ENCODE results near the gene HLA-E. TPM values are rescaled to one million over a fixed set of nuclear protein-coding genes. Genes with fewer than 3 reads are reported as not detected.
"Not testable (repeated sequence)": the region's sequence is repeated elsewhere in the genome, so short reads cannot be mapped to it uniquely, and the experiment has no call there.

HLA-E gene
- total RNA-seq, 1 donor from 2014 or later = 93.3 TPM

DNA sequence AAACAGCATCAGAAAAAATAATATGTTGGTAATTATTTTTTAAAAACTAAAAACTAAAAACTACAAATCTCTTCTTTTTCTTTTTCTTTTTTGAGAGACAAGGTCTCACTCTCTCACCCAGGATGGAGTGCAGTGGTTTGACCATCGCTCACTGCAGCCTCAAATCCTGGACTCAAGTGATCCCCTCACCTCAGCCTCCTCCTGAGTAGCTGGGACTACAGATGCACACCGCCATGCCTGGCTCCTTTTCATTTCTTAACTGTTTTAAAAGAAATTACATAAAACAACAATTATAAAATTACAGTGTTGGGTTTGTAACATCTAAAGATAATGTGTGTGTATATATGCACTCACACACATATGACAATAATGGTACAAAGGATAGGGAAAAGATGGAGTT lies 24.1 kb downstream of the HLA-E start:
- no peak for TF ChIP-seq CTCF (conservative IDR thresholded peaks at IDR 0.05; ENCODE audit: low read depth, low read length)
- DNase-seq (ENCODE audit: low read depth) = no peak
- H3K4me3 ChIP-seq (ENCODE audit: low read depth, low read length) = no peak overlapping the region

- no peak for DNase-seq (ENCODE audit: low read depth)
- H3K4me3 ChIP-seq (ENCODE audit: low read depth, low read length) = no peak overlapping the region
- TF ChIP-seq CTCF (conservative IDR thresholded peaks at IDR 0.05; ENCODE audit: low read depth, low read length) = no peak
These were observed 25.8 kb downstream of the HLA-E start for GRCh38 chr6:30515106-30515505.

DNA sequence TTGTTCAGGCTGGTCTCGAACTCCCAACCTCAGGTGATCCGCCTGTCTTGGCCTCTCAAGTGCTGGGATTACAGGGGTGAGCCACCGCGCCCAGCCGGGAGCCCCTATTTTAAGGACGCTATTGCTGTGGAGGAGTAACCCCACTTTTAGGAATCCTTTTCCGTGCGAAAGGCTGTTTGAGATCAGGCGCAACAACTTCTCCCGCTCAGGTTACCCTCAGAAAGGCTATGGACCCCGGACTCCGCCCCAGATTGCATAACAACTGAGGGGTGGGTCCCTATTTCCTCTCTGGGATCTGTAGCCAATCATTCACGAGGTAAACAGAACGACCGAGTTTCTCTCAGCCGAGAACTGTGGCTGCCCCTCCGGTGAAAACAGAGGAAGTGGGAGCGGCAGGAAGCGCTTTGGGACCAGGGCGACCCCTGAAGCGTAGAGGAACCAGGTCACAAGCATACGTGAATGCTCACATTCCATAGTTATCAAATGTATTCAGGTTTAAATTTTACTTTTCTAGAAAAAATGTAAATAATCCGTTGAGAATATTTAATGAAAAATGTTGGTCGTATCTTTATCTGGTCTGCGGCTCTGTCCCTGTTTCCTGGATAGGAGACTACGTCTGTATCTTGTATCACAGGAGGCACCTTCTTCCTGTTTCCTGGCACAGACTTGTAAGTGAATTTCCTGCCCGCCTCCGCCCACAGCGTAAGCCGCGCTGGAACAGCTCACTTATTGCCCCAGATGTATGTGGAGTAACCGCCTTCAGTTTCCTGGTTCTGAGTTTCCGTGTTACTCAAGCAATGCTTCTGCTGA lies 26.8 kb downstream of the HLA-E start:
- H3K4me3 ChIP-seq (ENCODE audit: low read depth, low read length) = peak overlapping the region; percentile 55
- no peak for TF ChIP-seq CTCF (conservative IDR thresholded peaks at IDR 0.05; ENCODE audit: low read depth, low read length)
- DNase-seq (ENCODE audit: low read depth) = peak; percentile 64

GRCh38 chr6:30516754-30517076 lies 27.4 kb downstream of the HLA-E start:
- peak overlapping the region; percentile 55 for H3K4me3 ChIP-seq (ENCODE audit: low read depth, low read length)

GRCh38 chr6:30517767-30518504 lies 28.6 kb downstream of the HLA-E start:
- H3K4me3 ChIP-seq (ENCODE audit: low read depth, low read length); DNase-seq (ENCODE audit: low read depth): not testable (repeated sequence)

More at GRCh38 chr6:30516754-30517076, 27.4 kb downstream of the HLA-E start:
- not testable (repeated sequence) for DNase-seq (ENCODE audit: low read depth)

GRCh38 chr6:30518505-30519145 lies 29.3 kb downstream of the HLA-E start:
- not testable (repeated sequence) for DNase-seq (ENCODE audit: low read depth); H3K4me3 ChIP-seq (ENCODE audit: low read depth, low read length)

GRCh38 chr6:30520522-30520921 lies 31.2 kb downstream of the HLA-E start:
- no peak overlapping the region for H3K4me3 ChIP-seq (ENCODE audit: low read depth, low read length)
- no peak for DNase-seq (ENCODE audit: low read depth)
- TF ChIP-seq CTCF (conservative IDR thresholded peaks at IDR 0.05; ENCODE audit: low read depth, low read length) = no peak

GRCh38 chr6:30521082-30521481 lies 31.8 kb downstream of the HLA-E start:
- DNase-seq (ENCODE audit: low read depth); H3K4me3 ChIP-seq (ENCODE audit: low read depth, low read length): not testable (repeated sequence)

DNA sequence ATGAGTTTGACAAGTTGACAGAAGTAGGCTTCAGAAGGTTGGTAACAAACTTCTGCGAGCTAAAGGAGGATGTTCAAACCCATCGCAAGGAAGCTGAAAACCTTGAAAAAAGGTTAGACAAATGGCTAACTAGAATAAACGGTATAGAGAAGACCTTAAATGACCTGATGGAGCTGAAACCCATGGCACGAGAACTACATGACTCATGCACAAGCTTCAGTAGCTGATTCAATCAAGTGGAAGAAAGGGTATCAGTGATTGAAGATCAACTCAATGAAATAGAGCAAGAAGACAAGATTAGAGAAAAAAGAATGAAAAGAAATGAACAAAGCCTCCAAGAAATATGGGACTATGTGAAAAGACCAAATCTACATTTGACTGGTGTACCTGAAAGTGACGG lies 32.6 kb downstream of the HLA-E start:
- not testable (repeated sequence) for H3K4me3 ChIP-seq (ENCODE audit: low read depth, low read length); DNase-seq (ENCODE audit: low read depth)

DNA sequence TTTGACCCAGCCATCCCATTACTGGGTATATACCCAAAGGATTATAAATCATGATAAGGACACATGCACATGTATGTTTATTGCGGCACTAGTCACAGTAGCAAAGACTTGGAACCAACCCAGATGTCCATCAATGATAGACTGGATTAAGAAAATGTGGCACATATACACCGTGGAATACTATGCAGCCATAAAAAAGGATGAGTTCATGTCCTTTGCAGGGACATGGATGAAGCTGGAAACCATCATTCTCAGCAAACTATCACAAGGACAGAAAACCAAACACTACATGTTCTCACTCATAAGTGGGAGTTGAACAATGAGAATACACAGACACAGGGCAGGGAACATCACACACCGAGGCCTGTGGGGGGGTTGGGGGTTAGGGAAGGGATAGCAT lies 37.1 kb downstream of the HLA-E start:
- DNase-seq (ENCODE audit: low read depth); H3K4me3 ChIP-seq (ENCODE audit: low read depth, low read length): not testable (repeated sequence)

- not testable (repeated sequence) for DNase-seq (ENCODE audit: low read depth); H3K4me3 ChIP-seq (ENCODE audit: low read depth, low read length)
These were observed 40.1 kb downstream of the HLA-E start for GRCh38 chr6:30529349-30529875.
